Posterior vena cava (tissue), 2 donors: Measurements from ENCODE around the gene TIPRL. TPM values are rescaled to one million over a fixed set of nuclear protein-coding genes. Genes with fewer than 3 reads are reported as not detected.
"Not testable (repeated sequence)": the region's sequence is repeated elsewhere in the genome, so short reads cannot be mapped to it uniquely, and the experiment has no call there.

Source experiments
- DNase-seq: peaks from one replicate; pipeline ENCODE4 v3.0.0-alpha.2; 2020; ENCODE audit warnings: low spot score
- intact Hi-C, 2 donors: fragments of 100-400 bp; cut with DNase I; formaldehyde crosslinking; loops; one replicate each; pipeline versions ENCODE4 v1.14.1 to v1.14.2; 2022 to 2023
- total RNA-seq, 2 donors: library from RNA; stranded (reverse); fragmentation: NEBNext Ultra II Directional; extraction: Animal tissue kit (Norgen Biotek cat#: 25700); gene quantifications; one replicate each; pipeline ENCODE4 v1.2.1, GENCODE V29; 2021
- donor health status: DM: yes; HTN: yes; CAD: no.
- donor health status: DM: yes; HTN: yes; CAD: no.

TIPRL gene
- total RNA-seq, 2 donors from 2014 or later, result 29.2 to 32.7 TPM

- DNase-seq, intact Hi-C loops: not testable (repeated sequence)
These were observed 24.1 kb upstream of the TIPRL start for GRCh38 chr1:168154707-168155106.

GRCh38 chr1:168155910-168156309, 22.9 kb upstream of the TIPRL start:
- intact Hi-C loops, result no loop called here
- no peak for DNase-seq

GRCh38 chr1:168157638-168158037, 21.1 kb upstream of the TIPRL start:
- intact Hi-C loops, result no loop called here
- no peak for DNase-seq

GRCh38 chr1:168159251-168159650, 19.5 kb upstream of the TIPRL start:
- intact Hi-C loops, result no loop called here
- no peak for DNase-seq

- intact Hi-C loops, result no loop called here
- no peak for DNase-seq
These were observed 18.8 kb upstream of the TIPRL start for GRCh38 chr1:168159979-168160378.

- no peak for DNase-seq
These were observed 17.3 kb upstream of the TIPRL start for GRCh38 chr1:168161459-168161858.

GRCh38 chr1:168163670-168164069, 15.1 kb upstream of the TIPRL start:
- intact Hi-C loops, result no loop called here
- DNase-seq, result no peak

More at GRCh38 chr1:168161459-168161858, 17.3 kb upstream of the TIPRL start:
- intact Hi-C loops, result no loop called here

- no peak for DNase-seq
- intact Hi-C loops, result no loop called here
These were observed 14.0 kb upstream of the TIPRL start for GRCh38 chr1:168164771-168165170.

- intact Hi-C loops, result no loop called here
- no peak for DNase-seq
These were observed 11.0 kb upstream of the TIPRL start for GRCh38 chr1:168167806-168168205.

GRCh38 chr1:168170564-168171508, 7.9 kb upstream of the TIPRL start:
- intact Hi-C loops, result no loop called here
- no peak for DNase-seq

- DNase-seq, result no peak
- intact Hi-C loops, result no loop called here
These were observed 6.4 kb upstream of the TIPRL start for GRCh38 chr1:168172250-168172915.

- no peak for DNase-seq
- intact Hi-C loops, result no loop called here
These were observed 530 bp upstream of the TIPRL start for GRCh38 chr1:168178227-168178637.

GRCh38 chr1:168179438-168180147, 831 bp downstream of the TIPRL start:
- intact Hi-C loops, result no loop called here
- no peak for DNase-seq

GRCh38 chr1:168180148-168180524, 1.4 kb downstream of the TIPRL start:
- DNase-seq, result no peak
- intact Hi-C loops, result no loop called here

- DNase-seq, intact Hi-C loops: not testable (repeated sequence)
These were observed 2.4 kb downstream of the TIPRL start for GRCh38 chr1:168181063-168181720.

- intact Hi-C loops, result no loop called here
- no peak for DNase-seq
These were observed 8.4 kb downstream of the TIPRL start for GRCh38 chr1:168187177-168187576.

GRCh38 chr1:168190403-168190802, 11.6 kb downstream of the TIPRL start:
- DNase-seq, result no peak
- intact Hi-C loops, result loop anchor here in 1 of 2 donors (5.0 kb wide), 1 partner anchor 657 kb away; no protein-coding TSS in a partner anchor

- no peak for DNase-seq
- intact Hi-C loops, result no loop called here
These were observed 16.7 kb downstream of the TIPRL start for GRCh38 chr1:168195199-168196135.
